GM19240 (cell line): Measurements from ENCODE around the gene MOG.
A peak's percentile ranks its signal among the peaks of the same experiment; 100 is the strongest.

Source experiments
- DNase-seq: peaks from one replicate; pipeline ENCODE4 v3.0.0; 2011; ENCODE audit warnings: low spot score; ENCODE audit not compliant: insufficient read length

The MOG gene

DNA sequence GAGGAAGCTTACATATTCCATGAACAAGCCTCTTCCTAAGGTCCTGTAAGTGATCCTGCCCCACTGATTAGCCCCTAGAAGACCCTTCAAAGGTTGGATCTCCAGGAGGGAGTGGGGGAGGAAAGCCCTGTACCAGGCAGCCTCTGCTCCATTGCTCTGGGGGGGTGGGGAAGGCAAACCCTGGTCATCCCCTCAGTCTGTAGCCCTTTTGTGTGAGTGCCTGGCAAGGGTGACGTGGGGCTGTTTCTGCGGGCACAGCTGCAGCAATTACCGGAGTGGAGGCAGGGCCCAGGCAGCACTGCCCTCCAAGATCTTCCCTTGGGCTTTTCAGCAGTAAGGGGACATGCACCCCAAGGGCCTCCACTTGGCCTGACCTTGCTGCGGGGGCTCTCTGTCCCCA lies at the start of gene MOG:
MOG (plus strand) TSS at position 295 of the 400 bp plus-strand sequence. CDS start 118 bp downstream, outside the sequence.
- no peak for DNase-seq

DNA sequence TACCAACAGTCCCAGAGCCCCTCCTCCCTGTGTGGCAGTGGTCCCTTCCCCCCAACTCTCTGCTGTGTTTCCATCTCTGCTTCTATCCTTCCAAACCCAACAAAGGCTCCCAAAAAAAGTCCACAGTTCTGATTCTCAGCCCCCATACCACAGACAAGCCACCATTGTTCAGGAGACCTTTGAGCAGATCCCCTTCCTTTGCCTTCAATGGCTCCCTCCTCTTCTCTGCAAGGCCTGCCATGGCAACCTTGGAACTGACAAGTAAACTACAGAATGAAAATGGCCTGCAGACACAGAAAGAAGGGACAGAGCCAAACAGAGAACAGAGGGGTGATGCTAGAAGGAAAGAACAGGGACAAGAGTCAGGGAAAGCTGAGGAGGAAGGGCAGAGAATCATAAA lies 48.8 kb upstream of the MOG start:
- DNase-seq: no peak

- DNase-seq: no peak
These were observed 46.4 kb upstream of the MOG start for GRCh38 chr6:29610540-29610939.

DNA sequence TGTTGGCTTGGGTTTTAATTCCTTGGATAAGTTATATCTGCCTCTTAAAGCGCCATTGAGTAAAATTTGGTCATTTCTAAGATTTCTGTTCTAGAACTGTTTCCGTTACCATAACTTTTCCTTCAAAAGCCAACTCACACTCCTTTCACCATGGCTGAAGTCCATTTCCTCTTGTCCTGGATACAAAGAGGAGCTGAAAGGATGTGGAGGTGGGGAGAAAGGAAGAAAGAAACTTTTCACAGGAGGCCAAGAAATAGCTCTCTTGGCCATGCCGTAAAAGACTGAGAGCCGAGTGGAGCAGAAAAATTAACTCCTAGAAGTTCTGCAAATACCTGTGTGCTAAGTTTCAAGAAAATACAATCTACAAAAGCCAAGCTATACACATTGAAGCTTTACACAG lies 45.5 kb upstream of the MOG start:
- DNase-seq: no peak

DNA sequence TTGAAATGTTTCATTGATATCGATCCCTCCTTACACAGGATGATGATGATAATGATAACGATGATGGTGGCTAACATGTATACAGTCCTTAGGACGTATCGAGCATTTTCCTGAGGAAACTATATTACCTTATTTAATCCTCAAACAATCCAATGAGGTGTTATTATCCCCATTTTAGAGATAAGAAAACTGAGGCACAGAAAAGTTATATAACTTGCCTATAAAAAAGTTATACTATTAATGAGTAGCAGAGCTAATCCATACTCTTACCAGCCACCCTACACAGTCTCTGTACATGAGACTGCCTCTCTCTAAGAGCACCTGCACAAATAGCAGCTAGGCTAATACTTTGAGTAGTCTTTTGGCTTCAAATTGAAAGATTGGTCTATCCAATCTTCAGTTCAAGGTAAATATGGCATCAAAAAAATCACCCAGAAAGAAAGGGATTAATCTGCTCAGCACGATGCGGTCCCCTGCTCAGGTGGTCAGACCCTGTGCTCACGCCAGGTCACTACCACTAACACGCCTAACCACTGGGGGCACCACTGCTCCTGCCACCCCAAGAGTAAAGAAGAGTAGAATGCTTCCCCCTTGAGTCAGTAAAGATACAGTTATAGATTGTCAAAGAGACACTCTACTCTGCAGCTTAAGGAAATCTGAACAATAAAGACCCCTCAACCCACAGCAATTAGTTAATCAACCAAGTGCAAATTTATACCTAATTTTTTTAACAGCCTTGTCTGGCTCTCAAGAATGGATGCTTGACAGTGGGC lies 38.9 kb upstream of the MOG start:
- no peak for DNase-seq

- DNase-seq: no peak
These were observed 37.2 kb upstream of the MOG start for GRCh38 chr6:29619578-29620160.

GRCh38 chr6:29620630-29621029 lies 36.3 kb upstream of the MOG start:
- no peak for DNase-seq

GRCh38 chr6:29624520-29624961 lies 32.4 kb upstream of the MOG start:
- DNase-seq: no peak

GRCh38 chr6:29625337-29625930 lies 31.5 kb upstream of the MOG start:
- DNase-seq: no peak

DNA sequence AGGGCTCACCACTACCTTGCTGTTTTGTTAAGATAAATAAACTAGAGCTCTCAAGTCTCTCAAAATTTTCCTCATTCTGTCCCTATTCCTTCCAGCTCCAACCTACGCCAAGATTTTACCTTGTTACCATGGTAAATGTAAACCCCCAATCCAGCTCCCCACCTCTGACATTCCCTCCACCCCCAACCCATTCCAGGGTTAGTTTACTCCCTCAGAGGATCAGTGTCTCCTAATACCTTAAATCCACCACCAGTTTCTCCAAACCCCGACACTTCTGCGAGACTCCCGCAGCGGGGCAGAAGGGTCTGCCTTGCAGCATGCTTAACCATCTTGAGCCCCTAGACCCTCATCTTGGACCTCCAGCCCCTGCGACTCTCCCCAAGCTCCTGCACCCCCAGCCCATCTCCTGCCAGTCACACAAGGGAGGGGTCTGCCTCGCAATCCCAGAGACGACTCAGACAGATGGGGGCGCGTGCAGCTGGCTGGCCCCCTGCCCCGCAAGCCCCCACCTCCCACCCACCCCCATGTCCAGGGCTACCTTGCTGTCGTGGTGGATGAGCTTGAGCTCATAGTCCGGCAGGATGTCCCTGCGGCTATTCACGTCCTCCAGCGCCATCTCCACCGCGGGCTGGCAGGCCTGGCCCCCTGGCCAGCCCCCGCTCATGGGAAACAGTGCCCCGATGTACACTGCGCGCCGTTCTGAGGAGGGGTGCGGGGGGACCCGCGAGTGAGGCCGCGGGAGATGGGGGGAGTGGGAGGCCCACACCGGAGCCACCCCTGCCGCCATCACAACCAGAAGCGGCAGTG lies 29.7 kb upstream of the MOG start:
- no peak for DNase-seq

GRCh38 chr6:29627755-29628418 lies 29.0 kb upstream of the MOG start:
- no peak for DNase-seq

- DNase-seq: peak; percentile 46
These were observed 28.2 kb upstream of the MOG start for GRCh38 chr6:29628419-29629281.

DNA sequence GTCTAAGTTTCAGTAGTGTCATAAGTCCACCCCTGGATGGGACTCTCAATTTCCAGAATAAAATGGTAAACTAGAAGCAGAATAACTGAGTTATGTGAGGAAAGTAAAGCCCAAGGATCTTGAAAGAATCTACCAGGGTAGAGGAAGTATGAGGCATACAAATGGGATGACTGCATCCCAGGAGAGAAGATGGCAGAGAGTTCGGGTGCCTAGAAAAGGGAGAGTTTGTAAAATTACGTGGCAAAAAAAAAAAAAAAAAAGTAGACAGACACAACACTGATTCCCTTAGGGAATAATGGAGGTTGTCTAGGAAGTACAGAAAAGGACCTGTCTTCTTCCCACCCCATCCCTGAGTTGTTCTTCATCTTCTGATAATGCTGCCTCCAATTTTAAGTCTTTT lies 27.3 kb upstream of the MOG start:
- no peak for DNase-seq

GRCh38 chr6:29630315-29630714 lies 26.6 kb upstream of the MOG start:
- no peak for DNase-seq

DNA sequence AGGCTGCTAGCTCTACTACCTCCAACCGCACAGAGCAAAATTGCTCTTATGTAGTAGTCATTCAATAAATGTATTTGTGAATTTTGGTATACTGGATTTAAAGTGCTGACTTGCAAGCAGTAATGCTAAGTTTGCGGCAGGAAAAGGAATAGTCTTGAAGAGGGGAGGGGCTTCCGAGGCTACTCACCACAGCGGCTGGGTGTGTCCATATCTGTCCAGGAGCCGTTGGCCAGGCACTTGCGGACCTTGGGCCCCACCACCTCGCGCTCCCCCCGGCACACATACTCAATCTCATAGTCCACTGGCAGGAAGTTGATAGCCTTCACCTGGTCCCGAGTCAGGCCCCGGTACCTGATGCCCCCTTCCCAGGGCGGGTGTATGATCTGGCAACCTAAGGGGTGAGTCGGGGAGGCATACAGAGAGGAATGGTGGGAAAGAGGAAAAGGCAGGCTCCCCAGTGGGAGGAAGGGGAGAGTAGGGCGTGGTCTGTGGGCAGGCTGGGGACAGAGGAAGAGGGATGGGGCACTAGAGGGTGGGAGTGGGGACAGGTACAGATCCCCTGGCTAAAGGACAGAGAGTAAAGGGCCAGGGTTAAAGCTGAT lies 25.6 kb upstream of the MOG start:
- no peak for DNase-seq

GRCh38 chr6:29631860-29632731 lies 24.8 kb upstream of the MOG start:
- DNase-seq: no peak

GRCh38 chr6:29632789-29633533 lies 23.9 kb upstream of the MOG start, which contains the start of gene GABBR1:
Gene GABBR1, minus strand, starts transcription at chr6:29633183. Its CDS starts 798 bp downstream, at chr6:29632385.
- DNase-seq: peak; percentile 63

- no peak for DNase-seq
These were observed 23.4 kb upstream of the MOG start for GRCh38 chr6:29633534-29633905.
